ENCODE results near the gene MYLK.

- TF ChIP-seq POLR2A (IDR thresholded peaks at IDR 0.05; ENCODE audit: low read depth, low read length) (no peak), RAD21 (IDR thresholded peaks at IDR 0.05; ENCODE audit: low read length) (0 out of 2 replicates have a peak, but pooled peaks have one; percentile 10), CTCF (conservative IDR thresholded peaks at IDR 0.05; ENCODE audit: low read depth, low read length) (no peak), RCOR1 (IDR thresholded peaks at IDR 0.05; ENCODE audit: insufficient replicate concordance, low read length) (peak; percentile 82), CEBPB (IDR thresholded peaks at IDR 0.05; ENCODE audit: low read depth, low read length) (no peak), MAZ (IDR thresholded peaks at IDR 0.05; ENCODE audit: borderline replicate concordance, low read depth, low read length) (peak; percentile 22; the same call in 1 of the 2 replicates), MXI1 (IDR thresholded peaks at IDR 0.05; ENCODE audit: borderline replicate concordance, low read depth, low read length) (no peak)
These were observed 133.3 kb downstream of the MYLK start for GRCh38 chr3:123750659-123751420.

All from IMR-90 (cell line).